Vagina (tissue), 2 donors: Measurements from ENCODE around the gene APCDD1.

Source experiments
- POLR2A ChIP-seq, 2 donors: fragments of 450-650 bp; IDR thresholded peaks; one replicate each; pipeline ENCODE4 v1.6.1; 2017; ENCODE audit warnings: antibody characterized with exemption in 2 of 2, mild to moderate bottlenecking in 2 of 2, moderate library complexity in 2 of 2
- POLR2AphosphoS5 ChIP-seq, 2 donors: sonication (generic); formaldehyde crosslinking; IDR thresholded peaks; one replicate each; pipeline ENCODE4 v1.9.0; 2017; ENCODE audit warnings: antibody characterized with exemption in 2 of 2, mild to moderate bottlenecking in 2 of 2, low read depth in 1 of 2; ENCODE audit not compliant: insufficient read depth in 1 of 2
- TF ChIP-seq, protein P1 (sequence below), 3 experiments: fragments of 450-650 bp in 2 of 3; fragments of 200-600 bp in 1 of 3; sonication (generic) in 1 of 3; IDR thresholded peaks; one replicate each; pipeline ENCODE4 v1.5.1; 2017 to 2019; ENCODE audit warnings: antibody characterized with exemption in 3 of 3, mild to moderate bottlenecking in 2 of 3, moderate library complexity in 2 of 3

- TF ChIP-seq, protein P1, sequence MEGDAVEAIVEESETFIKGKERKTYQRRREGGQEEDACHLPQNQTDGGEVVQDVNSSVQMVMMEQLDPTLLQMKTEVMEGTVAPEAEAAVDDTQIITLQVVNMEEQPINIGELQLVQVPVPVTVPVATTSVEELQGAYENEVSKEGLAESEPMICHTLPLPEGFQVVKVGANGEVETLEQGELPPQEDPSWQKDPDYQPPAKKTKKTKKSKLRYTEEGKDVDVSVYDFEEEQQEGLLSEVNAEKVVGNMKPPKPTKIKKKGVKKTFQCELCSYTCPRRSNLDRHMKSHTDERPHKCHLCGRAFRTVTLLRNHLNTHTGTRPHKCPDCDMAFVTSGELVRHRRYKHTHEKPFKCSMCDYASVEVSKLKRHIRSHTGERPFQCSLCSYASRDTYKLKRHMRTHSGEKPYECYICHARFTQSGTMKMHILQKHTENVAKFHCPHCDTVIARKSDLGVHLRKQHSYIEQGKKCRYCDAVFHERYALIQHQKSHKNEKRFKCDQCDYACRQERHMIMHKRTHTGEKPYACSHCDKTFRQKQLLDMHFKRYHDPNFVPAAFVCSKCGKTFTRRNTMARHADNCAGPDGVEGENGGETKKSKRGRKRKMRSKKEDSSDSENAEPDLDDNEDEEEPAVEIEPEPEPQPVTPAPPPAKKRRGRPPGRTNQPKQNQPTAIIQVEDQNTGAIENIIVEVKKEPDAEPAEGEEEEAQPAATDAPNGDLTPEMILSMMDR (IDR thresholded peaks at IDR 0.05): no peak
- TF ChIP-seq POLR2A (IDR thresholded peaks at IDR 0.05) (no peak), POLR2AphosphoS5 (IDR thresholded peaks at IDR 0.05; ENCODE audit: insufficient read depth in 1 of 2, low read depth in 1 of 2) (no peak)
Measured at GRCh38 chr18:10515456-10515855, 61.0 kb downstream of the APCDD1 start.
